ENCODE data around the gene CELSR1.

The CELSR1 gene

GRCh38 chr22:46573781-46574437 is 36.5 kb upstream of the CELSR1 start:
- TF ChIP-seq CTCF (IDR thresholded peaks at IDR 0.05; ENCODE audit: borderline replicate concordance, insufficient read depth, low read depth, low read length), result no peak

GRCh38 chr22:46572911-46573780 is 35.7 kb upstream of the CELSR1 start:
- H3K4me3 ChIP-seq (ENCODE audit: low read depth, low read length), result no peak overlapping the region
- TF ChIP-seq CTCF (IDR thresholded peaks at IDR 0.05; ENCODE audit: borderline replicate concordance, insufficient read depth, low read depth, low read length), result no peak

More at GRCh38 chr22:46573781-46574437, 36.5 kb upstream of the CELSR1 start:
- H3K4me3 ChIP-seq (ENCODE audit: low read depth, low read length), result no peak overlapping the region

GRCh38 chr22:46571642-46572250 is 34.3 kb upstream of the CELSR1 start:
- no peak overlapping the region for H3K4me3 ChIP-seq (ENCODE audit: low read depth, low read length)
- no peak for TF ChIP-seq CTCF (IDR thresholded peaks at IDR 0.05; ENCODE audit: borderline replicate concordance, insufficient read depth, low read depth, low read length)

GRCh38 chr22:46569848-46570695 is 32.7 kb upstream of the CELSR1 start:
- no peak for TF ChIP-seq CTCF (IDR thresholded peaks at IDR 0.05; ENCODE audit: borderline replicate concordance, insufficient read depth, low read depth, low read length)
- no peak overlapping the region for H3K4me3 ChIP-seq (ENCODE audit: low read depth, low read length)

GRCh38 chr22:46569055-46569847 is 31.8 kb upstream of the CELSR1 start:
- no peak for TF ChIP-seq CTCF (IDR thresholded peaks at IDR 0.05; ENCODE audit: borderline replicate concordance, insufficient read depth, low read depth, low read length)
- no peak overlapping the region for H3K4me3 ChIP-seq (ENCODE audit: low read depth, low read length)
